Glutamatergic neuron (in vitro differentiated cells): ENCODE data around the gene LPAR2. TPM values are rescaled to one million over a fixed set of nuclear protein-coding genes. Genes with fewer than 3 reads are reported as not detected.
"Not testable (repeated sequence)": the region's sequence is repeated elsewhere in the genome, so short reads cannot be mapped to it uniquely, and the experiment has no call there.

ENCODE experiments used
- DNase-seq: peaks from one replicate; pipeline ENCODE4 v3.0.0; 2022
- H3K27ac Mint-ChIP-seq: one replicate; pipeline ENCODE4 v1.8.0; 2020; ENCODE audit warnings: mild to moderate bottlenecking, mixed read lengths, inconsistent platforms; ENCODE audit not compliant: unreplicated experiment
- H3K27me3 Mint-ChIP-seq: one replicate; pipeline ENCODE4 v1.8.0; 2020; ENCODE audit warnings: mild to moderate bottlenecking, moderate library complexity, mixed read lengths, inconsistent platforms; ENCODE audit not compliant: unreplicated experiment
- H3K36me3 Mint-ChIP-seq: one replicate; pipeline ENCODE4 v1.8.0; 2020; ENCODE audit warnings: mild to moderate bottlenecking, mixed read lengths, inconsistent platforms; ENCODE audit not compliant: unreplicated experiment
- H3K4me1 Mint-ChIP-seq: one replicate; pipeline ENCODE4 v1.8.0; 2020; ENCODE audit warnings: mild to moderate bottlenecking, low read depth, mixed read lengths, inconsistent platforms; ENCODE audit not compliant: unreplicated experiment
- H3K4me3 Mint-ChIP-seq: one replicate; pipeline ENCODE4 v1.8.0; 2020; ENCODE audit warnings: mild to moderate bottlenecking, mixed read lengths, inconsistent platforms; ENCODE audit not compliant: unreplicated experiment
- H3K9me3 Mint-ChIP-seq: one replicate; pipeline ENCODE4 v1.8.0; 2020; ENCODE audit warnings: mild to moderate bottlenecking, moderate library complexity, mixed read lengths, inconsistent platforms; ENCODE audit not compliant: unreplicated experiment
- CTCF ChIP-seq: fragments of 200-600 bp; sonication (generic); IDR thresholded peaks from one replicate; pipeline ENCODE4 v1.5.0; 2021; ENCODE audit not compliant: partially characterized antibody, unreplicated experiment
- total RNA-seq: library from RNA; stranded (reverse); fragmentation: NEBNext Ultra II Directional; extraction: Animal tissue kit (Norgen Biotek cat#: 25700); gene quantifications from one replicate; pipeline ENCODE4 v1.2.1, GENCODE V29; 2021; ENCODE audit not compliant: unreplicated experiment

The LPAR2 gene
- total RNA-seq, 1 donor from 2014 or later: 364 TPM

- Mint-ChIP-seq H3K27ac (no peak overlapping the region), H3K27me3 (peaks cover 8% of the 10 kb centered on the region), H3K9me3 (peaks cover 4% of the 10 kb centered on the region), H3K4me3 (no peak overlapping the region), H3K4me1 (peaks cover 24% of the 10 kb centered on the region), H3K36me3 (no peaks in the 10 kb centered on the region)
- DNase-seq: no peak
- TF ChIP-seq CTCF: no peak
Measured at GRCh38 chr19:19610376-19611202, 17.4 kb downstream of the LPAR2 start.

- not testable (repeated sequence) for H3K9me3 Mint-ChIP-seq, DNase-seq, H3K27me3 Mint-ChIP-seq, H3K36me3 Mint-ChIP-seq
- Mint-ChIP-seq H3K27ac (peak overlapping the region; percentile 97), H3K4me3 (peak overlapping the region; percentile 61), H3K4me1 (peaks cover 21% of the 10 kb centered on the region)
Measured at GRCh38 chr19:19606686-19607085, 21.3 kb downstream of the LPAR2 start.

- Mint-ChIP-seq H3K4me3 (peak overlapping the region; percentile 61), H3K27me3 (peaks cover 9% of the 10 kb centered on the region), H3K27ac (peak overlapping the region; percentile 97), H3K4me1 (peaks cover 21% of the 10 kb centered on the region), H3K36me3 (no peaks in the 10 kb centered on the region), H3K9me3 (peaks cover 5% of the 10 kb centered on the region)
- TF ChIP-seq CTCF: no peak
- DNase-seq: peak; percentile 40
Measured at GRCh38 chr19:19606021-19606420, 22.0 kb downstream of the LPAR2 start.

GRCh38 chr19:19602713-19603324 is 25.2 kb downstream of the LPAR2 start:
- no peak for TF ChIP-seq CTCF
- no peak for DNase-seq
- Mint-ChIP-seq H3K27me3 (peaks cover 10% of the 10 kb centered on the region), H3K36me3 (peaks cover 1% of the 10 kb centered on the region), H3K4me1 (peaks cover 13% of the 10 kb centered on the region), H3K27ac (no peak overlapping the region), H3K4me3 (no peak overlapping the region), H3K9me3 (peaks cover 5% of the 10 kb centered on the region)

- peaks cover 5% of the 10 kb centered on the region for H3K9me3 Mint-ChIP-seq
- no peak overlapping the region for H3K4me3 Mint-ChIP-seq
- peaks cover 13% of the 10 kb centered on the region for H3K4me1 Mint-ChIP-seq
- no peak for DNase-seq
- TF ChIP-seq CTCF: no peak
- peaks cover 7% of the 10 kb centered on the region for H3K36me3 Mint-ChIP-seq
- H3K27ac Mint-ChIP-seq: no peak overlapping the region
- H3K27me3 Mint-ChIP-seq: peaks cover 10% of the 10 kb centered on the region
Measured at GRCh38 chr19:19602136-19602712, 25.8 kb downstream of the LPAR2 start.
